Keratinocyte (primary cell): Measurements from ENCODE around the gene MTHFD2L. TPM values are rescaled to one million over a fixed set of nuclear protein-coding genes. Genes with fewer than 3 reads are reported as not detected.
"Not testable (repeated sequence)": the region's sequence is repeated elsewhere in the genome, so short reads cannot be mapped to it uniquely, and the experiment has no call there.

Experiments used
- DNase-seq: peaks from one replicate; pipeline ENCODE4 v3.0.0-alpha.2; 2011; ENCODE audit warnings: low read depth, missing footprints, low spot score
- FAIRE-seq: peaks from 2 replicates; lab custom pipeline; 2011; peaks lifted over from hg19 to GRCh38; lab: Jason Lieb, UNC
- H2AFZ ChIP-seq: 2 replicates; pipeline ENCODE4 v1.6.0; 2012; ENCODE audit warnings: low read length, control low read depth, inconsistent platforms; ENCODE audit not compliant: control insufficient read depth
- H3K27ac ChIP-seq: 2 replicates; pipeline ENCODE4 v1.5.1; 2011; ENCODE audit warnings: low read length; ENCODE audit not compliant: control insufficient read depth, insufficient read depth
- H3K27me3 ChIP-seq: 3 replicates; pipeline ENCODE4 v1.6.0; 2011; ENCODE audit warnings: low read length; ENCODE audit not compliant: control insufficient read depth, insufficient read depth; ENCODE audit errors: extremely low read depth
- H3K36me3 ChIP-seq, 2 experiments: 2 replicates in 1 of 2; 3 replicates in 1 of 2; pipeline ENCODE4 v1.5.1; 2011; ENCODE audit warnings: low read length in 2 of 2, mild to moderate bottlenecking in 1 of 2; ENCODE audit not compliant: control insufficient read depth in 2 of 2, insufficient read depth in 2 of 2; ENCODE audit errors: extremely low read depth in 1 of 2
- H3K4me1 ChIP-seq: 3 replicates; pipeline ENCODE4 v1.5.1; 2011; ENCODE audit warnings: low read length; ENCODE audit not compliant: control insufficient read depth, insufficient read depth; ENCODE audit errors: extremely low read depth
- H3K4me2 ChIP-seq: 3 replicates; pipeline ENCODE4 v1.6.0; 2011; ENCODE audit warnings: low read depth, low read length; ENCODE audit not compliant: control insufficient read depth, insufficient read depth; ENCODE audit errors: extremely low read depth
- H3K4me3 ChIP-seq, 3 experiments: fragments of 200-600 bp in 1 of 3; sonication (generic) in 1 of 3; 2 replicates in 2 of 3; 3 replicates in 1 of 3; pipeline ENCODE4 v1.5.1; 2011 to 2016; ENCODE audit warnings: low read length in 3 of 3, mild to moderate bottlenecking in 3 of 3, control low read depth in 2 of 3, inconsistent platforms in 1 of 3, low read depth in 1 of 3, mixed read lengths in 1 of 3, mixed run types in 1 of 3, moderate library complexity in 1 of 3; ENCODE audit not compliant: control insufficient read depth in 2 of 3, insufficient read depth in 2 of 3; ENCODE audit errors: extremely low read depth in 1 of 3
- H3K79me2 ChIP-seq: 2 replicates; pipeline ENCODE4 v1.6.0; 2012; ENCODE audit warnings: low read length; ENCODE audit not compliant: control insufficient read depth, insufficient read depth
- H3K9ac ChIP-seq: 3 replicates; pipeline ENCODE4 v1.6.0; 2011; ENCODE audit warnings: low read length; ENCODE audit not compliant: control insufficient read depth, insufficient read depth; ENCODE audit errors: extremely low read depth
- H3K9me1 ChIP-seq: 3 replicates; pipeline ENCODE4 v1.6.0; 2011; ENCODE audit warnings: low read length; ENCODE audit not compliant: control insufficient read depth, insufficient read depth; ENCODE audit errors: extremely low read depth
- H3K9me3 ChIP-seq: 2 replicates; pipeline ENCODE4 v1.5.1; 2012; ENCODE audit warnings: low read depth, low read length; ENCODE audit not compliant: control insufficient read depth
- H4K20me1 ChIP-seq: 3 replicates; pipeline ENCODE4 v1.6.0; 2011; ENCODE audit warnings: low read length; ENCODE audit not compliant: control insufficient read depth, insufficient read depth; ENCODE audit errors: extremely low read depth
- EZH2 ChIP-seq: IDR thresholded peaks from one replicate; pipeline ENCODE4 v1.6.1; 2012; ENCODE audit warnings: inconsistent platforms, mild to moderate bottlenecking, low read length, moderate library complexity
- dilution Hi-C: fragments of 300-500 bp; cut with MboI; formaldehyde crosslinking; loops from one replicate; pipeline ENCODE4 v1.7.0; 2020; ENCODE audit warnings: low sequenced_read_pairs; ENCODE audit not compliant: extremely low pct_ligation_motif_present
- polyA plus RNA-seq, 5 experiments: library from polyadenylated mRNA; depleted of rRNA in 3 of 5; stranded (reverse) in 3 of 5; stranded (forward) in 1 of 5; unstranded in 1 of 5; fragments of >200 nt; gene quantifications; 1 replicate in 1 of 5; 2 replicates in 3 of 5; 3 replicates in 1 of 5; pipeline versions ENCODE4 v1.2.1 to v1.2.3, GENCODE V29; 2011 to 2012; ENCODE audit warnings: missing spikeins in 2 of 5, low read depth in 1 of 5, low replicate concordance in 1 of 5
- TF ChIP-seq, protein P1 (sequence below), 3 experiments: IDR thresholded peaks in 1 of 3; conservative IDR thresholded peaks in 1 of 3; optimal IDR thresholded peaks in 1 of 3; 2 replicates in 2 of 3; 3 replicates in 1 of 3; pipeline versions ENCODE3 to v1.5.1; 2011; ENCODE audit warnings: low read length in 3 of 3, mild to moderate bottlenecking in 3 of 3, moderate library complexity in 2 of 3, control low read depth in 1 of 3, inconsistent platforms in 1 of 3; ENCODE audit not compliant: insufficient read depth in 2 of 3; ENCODE audit errors: extremely low read depth in 1 of 3

The MTHFD2L gene
- polyA plus RNA-seq, 1 donor (not counting 4 experiments of a cell fraction or from before 2014, with no cell fraction given) = 30.4 TPM

DNA sequence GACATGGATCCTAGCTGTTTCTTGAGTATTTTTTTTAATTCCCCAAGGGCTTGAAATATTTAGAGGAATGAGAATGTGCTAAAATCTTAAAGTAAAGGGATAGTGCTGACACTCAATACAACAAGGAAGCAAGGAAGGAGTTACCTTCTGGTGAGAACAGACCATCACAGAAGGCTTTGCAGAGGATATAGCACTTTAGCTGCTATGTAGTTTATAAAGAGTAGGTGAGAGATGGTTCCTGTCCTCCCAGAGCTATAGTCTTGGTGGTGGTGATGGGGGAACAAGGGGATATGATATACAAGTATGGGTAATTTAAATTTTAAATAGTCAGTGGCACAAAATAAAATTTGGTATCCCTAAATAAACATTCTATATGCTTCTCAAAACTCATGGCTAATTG, 47.6 kb downstream of the MTHFD2L start:
- no peaks in the 10 kb centered on the region for H3K36me3 ChIP-seq
- H2AFZ ChIP-seq = no peak overlapping the region
- H3K9me1 ChIP-seq = no peaks in the 10 kb centered on the region
- no peak overlapping the region for H3K27ac ChIP-seq
- TF ChIP-seq, protein P1, sequence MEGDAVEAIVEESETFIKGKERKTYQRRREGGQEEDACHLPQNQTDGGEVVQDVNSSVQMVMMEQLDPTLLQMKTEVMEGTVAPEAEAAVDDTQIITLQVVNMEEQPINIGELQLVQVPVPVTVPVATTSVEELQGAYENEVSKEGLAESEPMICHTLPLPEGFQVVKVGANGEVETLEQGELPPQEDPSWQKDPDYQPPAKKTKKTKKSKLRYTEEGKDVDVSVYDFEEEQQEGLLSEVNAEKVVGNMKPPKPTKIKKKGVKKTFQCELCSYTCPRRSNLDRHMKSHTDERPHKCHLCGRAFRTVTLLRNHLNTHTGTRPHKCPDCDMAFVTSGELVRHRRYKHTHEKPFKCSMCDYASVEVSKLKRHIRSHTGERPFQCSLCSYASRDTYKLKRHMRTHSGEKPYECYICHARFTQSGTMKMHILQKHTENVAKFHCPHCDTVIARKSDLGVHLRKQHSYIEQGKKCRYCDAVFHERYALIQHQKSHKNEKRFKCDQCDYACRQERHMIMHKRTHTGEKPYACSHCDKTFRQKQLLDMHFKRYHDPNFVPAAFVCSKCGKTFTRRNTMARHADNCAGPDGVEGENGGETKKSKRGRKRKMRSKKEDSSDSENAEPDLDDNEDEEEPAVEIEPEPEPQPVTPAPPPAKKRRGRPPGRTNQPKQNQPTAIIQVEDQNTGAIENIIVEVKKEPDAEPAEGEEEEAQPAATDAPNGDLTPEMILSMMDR (optimal IDR thresholded peaks at IDR 0.05 in 1 of 3, IDR thresholded peaks at IDR 0.05 in 1 of 3, conservative IDR thresholded peaks at IDR 0.05 in 1 of 3; ENCODE audit: extremely low read depth in 1 of 3, insufficient read depth in 2 of 3, low read length in 3 of 3) = no peak
- TF ChIP-seq EZH2 = no peak
- dilution Hi-C loops = no loop called here
- H3K4me1 ChIP-seq = peaks cover 28% of the 10 kb centered on the region
- DNase-seq = no peak
- H4K20me1 ChIP-seq = no peaks in the 10 kb centered on the region
- H3K79me2 ChIP-seq = no peaks in the 10 kb centered on the region
- no peak for FAIRE-seq
- no peaks in the 10 kb centered on the region for H3K27me3 ChIP-seq
- H3K9me3 ChIP-seq = no peaks in the 10 kb centered on the region
- no peak overlapping the region for H3K4me3 ChIP-seq
- no peak overlapping the region for H3K9ac ChIP-seq
- no peak overlapping the region for H3K4me2 ChIP-seq

DNA sequence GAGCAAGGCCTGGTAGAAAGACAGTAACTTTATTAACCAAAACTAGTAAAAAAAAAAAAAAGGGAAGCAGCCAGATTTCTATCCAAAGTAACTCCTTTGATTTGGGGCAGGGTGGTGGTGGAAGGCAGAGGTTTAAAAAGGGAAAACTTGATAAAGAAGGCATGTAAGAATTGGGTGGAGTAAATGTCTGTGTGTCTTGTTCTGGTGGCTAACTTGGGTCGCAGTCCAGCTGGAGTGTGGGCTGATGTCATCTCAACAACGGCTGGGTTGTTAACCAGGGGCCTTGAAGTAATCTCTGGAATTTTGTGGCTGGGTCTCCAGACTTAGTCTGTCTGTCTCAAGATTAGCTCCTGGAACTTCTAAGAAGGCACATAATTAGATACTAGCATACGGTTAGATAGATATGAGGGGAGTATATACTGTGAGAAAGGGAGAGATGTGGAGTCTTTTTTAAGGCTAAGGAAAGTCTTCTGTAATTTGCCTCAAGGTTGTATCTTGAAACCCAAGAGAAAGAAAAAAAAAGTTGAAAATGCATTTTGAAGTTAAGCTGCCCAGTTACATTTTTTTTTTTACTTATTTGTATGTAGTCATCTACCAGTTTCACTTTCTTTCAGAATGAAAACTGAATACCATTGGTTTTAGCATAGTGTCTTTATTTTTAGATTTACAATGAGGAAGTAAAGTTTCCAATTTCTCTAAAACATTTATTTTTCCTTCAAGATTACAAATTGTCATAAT, 48.3 kb downstream of the MTHFD2L start:
- no peak overlapping the region for H3K4me2 ChIP-seq
- no peak for FAIRE-seq
- H3K9me3 ChIP-seq = no peaks in the 10 kb centered on the region
- dilution Hi-C loops = no loop called here
- H4K20me1 ChIP-seq = no peaks in the 10 kb centered on the region
- H3K4me1 ChIP-seq = peaks cover 28% of the 10 kb centered on the region
- TF ChIP-seq, protein P1 (optimal IDR thresholded peaks at IDR 0.05 in 1 of 3, IDR thresholded peaks at IDR 0.05 in 1 of 3, conservative IDR thresholded peaks at IDR 0.05 in 1 of 3; ENCODE audit: extremely low read depth in 1 of 3, insufficient read depth in 2 of 3, low read length in 3 of 3) = no peak
- H3K4me3 ChIP-seq = no peak overlapping the region
- no peaks in the 10 kb centered on the region for H3K9me1 ChIP-seq
- H2AFZ ChIP-seq = no peak overlapping the region
- peak overlapping the region; percentile 79 for H3K27ac ChIP-seq
- H3K27me3 ChIP-seq = no peaks in the 10 kb centered on the region
- H3K79me2 ChIP-seq = no peaks in the 10 kb centered on the region
- no peaks in the 10 kb centered on the region for H3K36me3 ChIP-seq
- DNase-seq = no peak
- no peak overlapping the region for H3K9ac ChIP-seq

DNA sequence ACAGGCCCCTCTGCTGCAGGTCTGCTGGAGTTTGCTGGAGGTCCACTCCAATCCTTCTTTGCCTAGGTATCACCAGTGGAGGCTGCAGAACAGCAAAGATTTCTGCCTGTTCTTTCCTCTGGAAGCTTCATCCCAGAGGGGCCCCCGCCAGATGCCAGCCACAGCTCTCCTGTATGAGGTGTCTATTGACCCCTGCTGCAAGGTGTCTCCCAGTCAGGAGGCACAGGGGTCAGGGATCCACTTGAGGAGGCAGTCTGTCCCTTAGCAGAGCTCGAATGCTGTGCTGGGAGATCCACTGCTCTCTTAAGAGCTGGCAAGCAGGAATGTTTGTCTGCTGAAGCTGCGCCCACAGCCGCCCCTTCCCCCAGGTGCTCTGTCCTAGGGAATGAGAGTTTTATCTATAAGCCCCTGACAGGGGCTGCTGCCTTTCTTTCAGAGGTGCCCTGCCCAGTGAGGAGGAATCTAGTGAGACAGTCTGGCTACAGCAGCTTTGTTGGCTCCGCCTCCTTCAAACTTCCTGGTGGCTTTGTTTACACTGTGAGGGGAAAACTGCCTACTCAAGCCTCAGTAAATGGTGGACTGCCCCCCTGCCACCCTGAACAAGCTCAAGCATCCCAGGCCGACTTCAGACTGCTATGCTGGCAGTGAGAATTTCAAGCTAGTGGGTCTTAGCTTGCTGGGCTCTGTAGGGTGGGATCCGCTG, 56.7 kb downstream of the MTHFD2L start:
- H3K27me3 ChIP-seq, H3K27ac ChIP-seq, H3K9ac ChIP-seq, dilution Hi-C loops, H3K4me2 ChIP-seq, DNase-seq, H3K9me3 ChIP-seq, H2AFZ ChIP-seq, H3K9me1 ChIP-seq, H3K79me2 ChIP-seq, H4K20me1 ChIP-seq, FAIRE-seq, H3K36me3 ChIP-seq, H3K4me3 ChIP-seq: not testable (repeated sequence)
- peaks cover 13% of the 10 kb centered on the region for H3K4me1 ChIP-seq
